ENCODE measurements around the gene FILIP1. TPM values are rescaled to one million over a fixed set of nuclear protein-coding genes. Genes with fewer than 3 reads are reported as not detected.

The FILIP1 gene
- total RNA-seq, 2 experiments from 2014 or later = not detected

DNA sequence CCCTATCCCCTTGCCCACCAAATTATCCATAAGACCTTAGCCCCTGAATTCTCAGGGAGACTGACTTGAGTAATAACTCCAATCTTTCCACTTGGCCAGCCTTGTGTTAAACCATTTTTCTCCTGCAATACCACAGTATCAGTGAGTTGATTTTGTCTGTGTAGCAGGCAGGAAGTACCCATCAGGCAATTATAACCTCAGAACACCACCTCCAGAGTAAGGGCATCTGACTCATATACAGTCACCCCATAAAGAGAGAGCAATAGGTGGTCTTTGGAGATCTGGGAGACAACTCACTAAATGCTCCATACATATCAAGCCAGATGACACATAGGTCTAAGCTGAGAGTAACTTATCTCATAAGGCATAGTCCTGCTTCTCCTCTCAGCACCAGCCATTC lies 83.7 kb downstream of the FILIP1 start:
- H3K4me3 ChIP-seq (ENCODE audit: low read depth, low read length, poor library complexity, severe bottlenecking) = no peak overlapping the region
- POLR2A ChIA-PET = no interaction called here
- no peak for TF ChIP-seq EZH2phosphoT487 (IDR thresholded peaks at IDR 0.05; ENCODE audit: borderline replicate concordance, low read depth, low read length)
- TF ChIP-seq, protein P1, sequence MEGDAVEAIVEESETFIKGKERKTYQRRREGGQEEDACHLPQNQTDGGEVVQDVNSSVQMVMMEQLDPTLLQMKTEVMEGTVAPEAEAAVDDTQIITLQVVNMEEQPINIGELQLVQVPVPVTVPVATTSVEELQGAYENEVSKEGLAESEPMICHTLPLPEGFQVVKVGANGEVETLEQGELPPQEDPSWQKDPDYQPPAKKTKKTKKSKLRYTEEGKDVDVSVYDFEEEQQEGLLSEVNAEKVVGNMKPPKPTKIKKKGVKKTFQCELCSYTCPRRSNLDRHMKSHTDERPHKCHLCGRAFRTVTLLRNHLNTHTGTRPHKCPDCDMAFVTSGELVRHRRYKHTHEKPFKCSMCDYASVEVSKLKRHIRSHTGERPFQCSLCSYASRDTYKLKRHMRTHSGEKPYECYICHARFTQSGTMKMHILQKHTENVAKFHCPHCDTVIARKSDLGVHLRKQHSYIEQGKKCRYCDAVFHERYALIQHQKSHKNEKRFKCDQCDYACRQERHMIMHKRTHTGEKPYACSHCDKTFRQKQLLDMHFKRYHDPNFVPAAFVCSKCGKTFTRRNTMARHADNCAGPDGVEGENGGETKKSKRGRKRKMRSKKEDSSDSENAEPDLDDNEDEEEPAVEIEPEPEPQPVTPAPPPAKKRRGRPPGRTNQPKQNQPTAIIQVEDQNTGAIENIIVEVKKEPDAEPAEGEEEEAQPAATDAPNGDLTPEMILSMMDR (conservative IDR thresholded peaks at IDR 0.05; ENCODE audit: low read length) = no peak
- no peak overlapping the region for H2AFZ ChIP-seq (ENCODE audit: low read length)
- intact Hi-C loops (cut with micrococcal nuclease; ENCODE audit: unreplicated experiment) = no loop called here
- no peak overlapping the region for H3K27ac ChIP-seq (ENCODE audit: low read depth, low read length, poor library complexity, severe bottlenecking)
- no peak overlapping the region for H3K4me2 ChIP-seq (ENCODE audit: low read length)
- no peaks in the 10 kb centered on the region for H3K9me3 ChIP-seq (ENCODE audit: low read length)
- no peaks in the 10 kb centered on the region for H3K9me2 ChIP-seq (ENCODE audit: insufficient read depth, low read length)
- H3K79me2 ChIP-seq (ENCODE audit: insufficient read depth, low read depth, low read length) = no peaks in the 10 kb centered on the region
- no peak for DNase-seq (ENCODE audit: low spot score)
- H3K4me1 ChIP-seq (ENCODE audit: insufficient read depth, low read length, poor library complexity, severe bottlenecking) = no peaks in the 10 kb centered on the region
- BruUV-seq (replicated peaks) = no TSS peak
- no peaks in the 10 kb centered on the region for H3K36me3 ChIP-seq (ENCODE audit: insufficient read depth, low read length)
- no peaks in the 10 kb centered on the region for H4K20me1 ChIP-seq (ENCODE audit: insufficient read depth, low read length)
- CTCF ChIA-PET (ENCODE audit: unreplicated experiment) = no interaction called here

DNA sequence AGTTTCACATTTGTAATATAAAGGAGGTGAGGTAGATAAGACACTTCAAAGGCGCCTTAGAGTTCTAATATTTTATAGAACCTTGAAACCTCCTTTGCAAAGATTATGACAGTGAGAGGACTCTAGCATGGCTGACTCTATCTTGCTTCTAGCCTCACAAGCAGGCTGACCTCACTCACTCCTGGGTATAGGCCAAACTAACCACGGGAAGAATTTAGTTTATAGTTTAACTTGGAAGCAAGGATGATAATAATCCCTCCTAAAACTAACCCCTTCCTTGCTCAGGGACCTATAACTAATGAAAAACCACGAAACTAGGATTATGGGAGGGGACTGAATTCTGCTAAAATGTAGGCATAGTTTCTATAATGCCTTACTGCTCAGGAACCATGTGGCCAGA lies 84.3 kb downstream of the FILIP1 start:
- ChIA-PET CTCF (ENCODE audit: unreplicated experiment) (no interaction called here), POLR2A (no interaction called here)
- intact Hi-C loops (cut with micrococcal nuclease; ENCODE audit: unreplicated experiment) = no loop called here
- no peak overlapping the region for H3K27ac ChIP-seq (ENCODE audit: low read depth, low read length, poor library complexity, severe bottlenecking)
- no peaks in the 10 kb centered on the region for H3K9me2 ChIP-seq (ENCODE audit: insufficient read depth, low read length)
- TF ChIP-seq, protein P1 (conservative IDR thresholded peaks at IDR 0.05; ENCODE audit: low read length) = no peak
- TF ChIP-seq EZH2phosphoT487 (IDR thresholded peaks at IDR 0.05; ENCODE audit: borderline replicate concordance, low read depth, low read length) = no peak
- H4K20me1 ChIP-seq (ENCODE audit: insufficient read depth, low read length) = no peaks in the 10 kb centered on the region
- no peaks in the 10 kb centered on the region for H3K36me3 ChIP-seq (ENCODE audit: insufficient read depth, low read length)
- H3K9me3 ChIP-seq (ENCODE audit: low read length) = no peaks in the 10 kb centered on the region
- H3K79me2 ChIP-seq (ENCODE audit: insufficient read depth, low read depth, low read length) = no peaks in the 10 kb centered on the region
- no TSS peak for BruUV-seq (replicated peaks)
- no peak overlapping the region for H3K4me2 ChIP-seq (ENCODE audit: low read length)
- no peak overlapping the region for H3K4me3 ChIP-seq (ENCODE audit: low read depth, low read length, poor library complexity, severe bottlenecking)
- no peak for DNase-seq (ENCODE audit: low spot score)
- H3K4me1 ChIP-seq (ENCODE audit: insufficient read depth, low read length, poor library complexity, severe bottlenecking) = no peaks in the 10 kb centered on the region
- no peak overlapping the region for H2AFZ ChIP-seq (ENCODE audit: low read length)

DNA sequence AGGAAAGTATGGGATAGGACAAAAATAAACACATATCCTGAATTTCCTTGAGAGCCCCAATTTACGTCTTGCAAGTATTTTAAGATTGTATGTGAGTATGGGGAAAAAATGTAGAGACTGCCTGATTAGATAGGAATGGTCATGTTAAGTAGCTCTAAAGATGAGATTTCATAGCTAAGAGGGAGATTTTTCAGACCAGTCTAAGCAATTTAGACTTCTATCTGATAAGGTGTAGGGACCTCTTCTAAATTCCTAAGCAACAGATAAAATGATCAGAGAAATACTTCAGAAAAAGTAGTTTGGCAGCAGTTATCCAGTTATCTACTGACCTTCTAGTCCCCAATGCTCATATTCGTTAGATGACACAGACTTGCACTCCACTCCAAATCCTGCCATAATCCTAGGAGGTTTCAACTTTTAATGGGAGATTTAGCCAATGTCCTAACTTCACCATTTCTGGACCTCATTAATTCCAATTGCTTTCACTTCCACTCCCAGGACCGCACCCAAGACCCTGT lies 90.0 kb downstream of the FILIP1 start:
- DNase-seq (ENCODE audit: low spot score) = no peak
- Histone ChIP-seq H2AFZ (ENCODE audit: low read length) (no peak overlapping the region), H3K9me2 (ENCODE audit: insufficient read depth, low read length) (no peaks in the 10 kb centered on the region), H3K4me2 (ENCODE audit: low read length) (no peak overlapping the region), H3K27ac (ENCODE audit: low read depth, low read length, poor library complexity, severe bottlenecking) (no peak overlapping the region), H3K79me2 (ENCODE audit: insufficient read depth, low read depth, low read length) (no peaks in the 10 kb centered on the region), H4K20me1 (ENCODE audit: insufficient read depth, low read length) (no peaks in the 10 kb centered on the region), H3K4me3 (ENCODE audit: low read depth, low read length, poor library complexity, severe bottlenecking) (no peak overlapping the region), H3K36me3 (ENCODE audit: insufficient read depth, low read length) (no peaks in the 10 kb centered on the region), H3K4me1 (ENCODE audit: insufficient read depth, low read length, poor library complexity, severe bottlenecking) (no peaks in the 10 kb centered on the region), H3K9me3 (ENCODE audit: low read length) (no peaks in the 10 kb centered on the region)
- TF ChIP-seq EZH2phosphoT487 (IDR thresholded peaks at IDR 0.05; ENCODE audit: borderline replicate concordance, low read depth, low read length) = no peak
- TF ChIP-seq, protein P1 (conservative IDR thresholded peaks at IDR 0.05; ENCODE audit: low read length) = no peak
- intact Hi-C loops (cut with micrococcal nuclease; ENCODE audit: unreplicated experiment) = no loop called here
- CTCF ChIA-PET (ENCODE audit: unreplicated experiment) = no interaction called here
- BruUV-seq (replicated peaks) = no TSS peak
- POLR2A ChIA-PET = interaction anchor here (0.6 to 0.7 kb wide), 3 partner anchors 13 to 1575 kb away, joined by 3 read pairs; no protein-coding TSS in a partner anchor

Data from OCI-LY7 (cell line).